NK-92 (cell line): ENCODE data around the gene CAPRIN2.

ENCODE experiments used
- DNase-seq: peaks from one replicate; lab custom pipeline; 2025; ENCODE audit not compliant: unreplicated experiment; lab: John Stamatoyannopoulos, UW

CAPRIN2 gene

DNA sequence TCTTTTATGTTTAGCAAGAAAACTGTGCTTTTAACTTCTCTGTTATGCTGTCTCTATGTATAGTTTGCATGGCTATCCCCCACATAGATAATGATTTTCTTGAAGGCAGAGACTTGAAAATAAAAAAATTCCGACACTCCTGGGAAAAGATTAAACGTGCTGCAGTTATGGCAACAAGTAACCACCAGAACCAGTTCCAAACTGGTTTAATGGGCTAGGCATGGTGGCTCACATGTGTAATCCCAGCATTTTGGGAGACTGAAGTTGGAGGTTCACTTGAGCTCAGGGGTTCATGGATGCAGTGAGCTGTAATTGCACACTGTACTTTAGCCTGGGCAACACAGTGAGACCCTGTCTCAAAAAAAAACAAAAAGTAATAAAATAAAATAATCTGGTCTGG is 15.1 kb upstream of the CAPRIN2 start:
- no peak for DNase-seq

- DNase-seq: no peak
Measured at GRCh38 chr12:30764251-30764650, 9.5 kb upstream of the CAPRIN2 start.

DNA sequence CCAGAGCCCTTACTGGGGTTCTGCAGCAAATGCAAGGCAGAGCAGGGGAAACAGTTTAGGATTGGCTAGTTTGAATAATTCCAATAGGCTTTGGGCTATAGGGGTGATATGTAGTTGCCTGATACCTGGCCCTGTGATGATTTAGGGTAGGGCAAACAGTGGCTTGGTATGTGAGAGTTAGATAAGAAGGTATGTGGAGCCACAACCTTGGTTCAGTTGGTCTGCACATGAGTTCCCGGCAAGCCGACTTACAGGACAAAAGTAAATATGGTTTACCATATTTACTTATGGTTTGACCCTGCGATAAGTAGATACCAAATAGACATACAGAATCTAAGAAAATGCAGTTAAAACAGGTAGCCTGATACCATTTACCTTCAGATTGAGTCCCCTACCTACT is 8.3 kb upstream of the CAPRIN2 start:
- no peak for DNase-seq

DNA sequence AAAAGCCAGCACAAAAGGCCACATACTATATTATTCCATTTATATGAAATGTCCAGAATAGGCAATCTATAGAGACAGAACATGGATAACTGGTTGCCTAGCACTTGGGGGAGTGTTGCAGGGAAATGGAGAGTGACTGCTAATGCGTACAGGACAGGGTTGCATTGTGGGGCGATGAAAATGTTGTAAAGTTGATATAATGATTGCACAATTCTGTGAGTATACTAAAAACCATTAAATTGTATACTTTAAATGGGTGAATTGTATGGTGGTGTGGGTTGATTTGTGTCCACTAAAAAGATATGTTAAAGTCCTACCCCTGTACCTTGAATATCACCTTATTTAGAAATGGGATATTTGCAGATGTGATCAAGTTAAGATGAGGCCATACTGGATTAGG is 7.0 kb upstream of the CAPRIN2 start:
- DNase-seq: no peak

DNA sequence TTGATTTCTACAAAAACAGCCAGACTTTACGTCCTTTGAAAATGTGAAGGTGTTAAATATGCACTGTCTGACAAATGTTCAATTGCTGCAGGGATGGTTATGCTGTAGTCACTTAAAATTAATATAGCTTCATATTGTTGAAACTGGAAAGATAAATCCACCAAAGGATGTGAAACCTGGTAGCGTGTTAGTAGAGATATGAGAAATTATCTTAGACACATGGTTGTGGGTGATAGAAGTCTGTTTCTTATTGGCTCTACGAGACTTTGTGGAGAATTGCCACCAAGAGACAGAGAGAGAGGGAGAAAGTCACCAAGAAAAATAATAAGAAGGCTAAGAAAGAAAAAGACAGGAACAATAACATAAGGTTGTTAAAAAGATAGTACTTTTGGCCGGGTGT is 2.6 kb upstream of the CAPRIN2 start:
- no peak for DNase-seq

- DNase-seq: no peak
Measured at GRCh38 chr12:30756074-30756473, 1.3 kb upstream of the CAPRIN2 start.

DNA sequence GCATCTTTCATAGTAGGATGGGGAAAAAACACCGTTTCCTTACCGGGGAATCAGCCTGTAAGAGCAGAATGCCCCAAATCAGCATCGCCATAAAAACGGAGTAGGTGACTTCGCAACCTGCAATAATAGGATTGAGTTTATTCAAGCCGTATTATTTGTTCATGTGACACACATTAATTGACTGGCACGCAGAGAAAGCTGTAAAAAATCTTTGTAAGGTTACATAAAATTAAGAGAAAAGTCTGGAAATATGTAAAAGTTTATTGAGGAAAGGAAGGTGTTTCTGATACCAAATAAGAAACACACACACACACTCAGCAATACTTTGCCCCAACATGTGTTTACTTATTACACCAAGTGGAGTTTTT is 628 bp upstream of the CAPRIN2 start:
- DNase-seq: no peak

GRCh38 chr12:30754383-30754749 is 385 bp downstream of the CAPRIN2 start:
- DNase-seq: no peak

GRCh38 chr12:30753751-30754382 is 884 bp downstream of the CAPRIN2 start:
- DNase-seq: no peak

DNA sequence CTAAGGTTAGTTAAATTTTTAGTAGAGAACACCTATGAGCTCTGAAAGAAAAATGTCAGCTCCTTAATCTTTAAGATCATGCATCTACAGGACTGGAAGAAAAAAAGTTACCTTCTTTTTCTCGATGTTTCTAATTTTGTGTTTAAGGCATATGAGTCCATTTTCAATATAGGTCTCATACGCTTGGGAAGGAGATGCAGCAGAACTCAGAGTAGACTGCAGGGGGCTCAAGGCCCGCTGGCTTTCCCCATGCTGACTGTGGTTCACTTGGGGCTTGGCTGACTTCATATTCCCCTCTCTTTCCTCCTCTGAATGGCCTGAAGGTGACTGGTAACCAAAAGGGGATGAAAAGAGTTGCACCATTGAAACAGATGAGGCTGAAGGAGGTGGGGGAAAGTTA is 1.5 kb downstream of the CAPRIN2 start:
- DNase-seq: no peak

DNA sequence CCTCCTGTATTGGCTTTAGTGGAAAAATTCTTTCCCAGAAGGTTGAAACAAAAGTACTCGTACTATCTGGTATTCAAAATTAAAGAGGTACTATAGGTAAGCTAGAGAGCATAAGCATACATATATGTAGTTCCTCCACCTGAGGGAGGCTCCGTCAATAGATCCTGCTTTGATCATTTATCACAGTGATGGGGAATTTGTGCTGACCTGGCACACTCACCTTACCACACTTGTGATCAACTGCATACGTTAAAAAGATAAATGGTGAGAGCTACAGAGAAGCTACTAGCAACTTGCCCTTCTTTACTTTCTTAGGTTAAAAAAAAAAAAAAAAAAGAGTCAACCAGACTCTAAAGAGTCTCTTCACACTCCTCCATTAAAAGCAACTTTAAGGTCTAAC is 2.5 kb downstream of the CAPRIN2 start:
- no peak for DNase-seq

- DNase-seq: no peak
Measured at GRCh38 chr12:30748147-30748546, 6.6 kb downstream of the CAPRIN2 start.

- no peak for DNase-seq
Measured at GRCh38 chr12:30746190-30746589, 8.6 kb downstream of the CAPRIN2 start.

- no peak for DNase-seq
Measured at GRCh38 chr12:30744321-30744720, 10.4 kb downstream of the CAPRIN2 start.

DNA sequence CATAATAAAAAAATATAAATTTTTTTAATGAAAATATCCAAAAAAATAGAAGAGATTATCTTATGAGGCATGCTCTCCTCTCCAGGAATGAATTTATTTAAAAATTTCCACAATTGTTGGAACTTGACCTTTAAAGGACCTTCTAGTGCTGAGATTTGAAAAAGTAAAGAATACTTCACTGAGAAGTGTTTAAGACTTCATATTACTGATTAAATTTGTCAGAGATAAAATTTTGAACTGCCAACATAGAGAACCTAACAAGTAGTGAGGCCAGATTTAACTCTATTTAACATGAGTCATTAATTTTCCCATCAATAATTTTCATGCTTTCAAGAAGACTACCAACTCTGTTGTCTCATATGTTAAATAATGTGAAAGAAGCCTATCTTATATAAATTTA is 14.5 kb downstream of the CAPRIN2 start:
- DNase-seq: no peak

GRCh38 chr12:30739020-30739419 is 15.7 kb downstream of the CAPRIN2 start:
- no peak for DNase-seq

DNA sequence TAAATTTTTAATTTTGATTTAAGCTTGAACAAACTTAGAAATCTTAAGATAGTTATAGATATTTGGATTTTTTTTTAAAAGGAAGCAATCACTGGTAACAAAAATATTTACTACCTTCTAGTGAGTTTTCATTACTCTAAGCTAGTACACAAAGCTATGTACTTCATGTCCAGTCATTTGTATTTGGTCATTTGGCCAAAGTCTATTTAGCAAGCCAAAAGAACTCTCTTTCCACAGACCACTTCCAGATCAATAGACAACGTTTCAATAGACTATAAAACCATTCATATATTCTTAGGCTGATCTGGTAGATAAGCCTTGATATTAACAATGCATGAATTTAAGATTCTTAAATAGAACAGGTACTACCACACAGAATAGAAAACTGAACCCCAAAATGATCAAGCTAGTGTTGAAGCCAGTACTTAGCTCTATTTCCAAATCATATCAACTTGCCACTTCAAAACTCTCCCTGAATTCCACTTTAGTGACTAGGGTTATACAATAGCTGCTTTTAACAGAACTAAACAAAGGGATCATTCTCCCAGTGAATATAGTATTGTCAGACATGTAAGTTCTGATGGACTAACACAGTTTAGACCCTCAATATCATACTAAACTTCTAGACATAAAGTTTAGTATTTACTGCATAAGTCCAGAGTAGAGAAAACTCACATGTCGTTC is 21.7 kb downstream of the CAPRIN2 start:
- DNase-seq: no peak

GRCh38 chr12:30730011-30730410 is 24.7 kb downstream of the CAPRIN2 start:
- no peak for DNase-seq

- DNase-seq: no peak
Measured at GRCh38 chr12:30729547-30729946, 25.2 kb downstream of the CAPRIN2 start.

DNA sequence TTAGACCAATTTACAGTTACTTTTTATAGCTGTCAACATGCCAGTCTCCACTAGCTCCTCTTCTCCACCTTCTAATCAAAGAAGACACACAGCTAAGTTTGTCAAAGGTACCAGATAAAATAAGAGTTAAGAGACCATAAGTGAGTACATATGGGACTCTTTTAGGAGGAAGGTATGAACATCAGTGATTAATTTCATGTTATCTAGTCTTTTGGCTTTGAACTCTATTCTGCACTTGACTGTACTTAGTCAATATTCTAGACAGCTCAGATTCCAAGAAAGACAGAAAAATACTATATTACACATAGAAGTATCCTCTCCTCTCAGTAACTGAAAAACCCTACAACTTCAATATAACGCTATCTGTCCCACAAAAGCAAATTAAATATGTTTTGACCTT is 28.1 kb downstream of the CAPRIN2 start:
- DNase-seq: no peak

DNA sequence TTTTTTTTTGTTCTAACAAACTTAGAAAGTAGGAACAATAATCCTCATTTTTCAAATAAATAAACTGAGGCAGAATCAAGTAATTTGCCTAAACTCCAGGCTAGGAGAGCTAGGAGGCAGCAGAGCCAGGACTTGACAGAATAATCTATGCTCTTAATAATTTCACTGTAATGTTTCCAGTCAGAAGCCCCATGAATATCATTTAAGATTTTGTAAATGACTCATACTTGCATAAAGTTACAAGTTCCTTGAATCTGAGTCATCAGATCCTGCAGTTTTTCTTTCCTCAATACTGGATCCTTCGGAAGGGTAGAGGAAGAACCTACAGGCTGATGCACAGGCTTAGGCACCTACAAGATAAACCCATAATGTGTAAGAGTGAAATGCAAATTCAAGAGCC is 29.0 kb downstream of the CAPRIN2 start:
- no peak for DNase-seq

DNA sequence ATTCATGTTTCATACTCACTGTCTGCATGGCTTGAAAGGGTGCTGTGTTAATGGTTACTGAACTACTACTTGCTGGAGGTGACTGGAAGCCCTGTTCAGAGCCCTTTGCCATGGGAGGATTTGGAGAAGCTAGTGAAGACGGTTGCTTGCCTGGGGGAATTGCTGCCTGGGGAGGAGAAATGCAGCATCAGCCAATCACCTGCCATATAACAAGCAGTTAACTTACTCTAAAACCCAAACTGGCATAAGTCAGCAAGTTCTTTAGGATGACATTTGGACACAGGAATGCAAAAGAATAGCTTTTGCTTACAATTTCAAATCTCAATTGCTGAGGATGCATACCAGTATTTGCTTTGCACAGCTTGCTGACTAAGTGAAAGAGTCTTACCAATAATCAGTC is 35.7 kb downstream of the CAPRIN2 start:
- DNase-seq: no peak
